GM23338 (cell line): ENCODE measurements around the gene MAP3K5. TPM values are rescaled to one million over a fixed set of nuclear protein-coding genes. Genes with fewer than 3 reads are reported as not detected.

ENCODE experiments used
- ATAC-seq: fragments of 200-7000 bp; cut with Tn5 transposase; 3 replicates; pipeline ENCODE4 v1.9.1; 2020
- DNase-seq: peaks from one replicate; pipeline ENCODE4 v3.0.0-alpha.2; 2015; ENCODE audit warnings: low spot score
- H2AFZ ChIP-seq: fragments of 200-600 bp; sonication (generic); 2 replicates; pipeline ENCODE4 v1.8.0; 2016; ENCODE audit warnings: antibody characterized with exemption, mild to moderate bottlenecking, moderate library complexity
- H3F3A ChIP-seq: fragments of 200-600 bp; sonication (generic); replicated peaks from 2 replicates; pipeline ENCODE4 v1.8.0; 2017; ENCODE audit warnings: antibody characterized with exemption, mixed run types, low read depth
- H3K27ac ChIP-seq: fragments of 200-600 bp; sonication (generic); 2 replicates; pipeline ENCODE4 v1.6.1; 2016; ENCODE audit warnings: low read depth
- H3K27me3 ChIP-seq: fragments of 200-600 bp; sonication (generic); 2 replicates; pipeline ENCODE4 v1.8.0; 2016; ENCODE audit warnings: mild to moderate bottlenecking, mixed run types, moderate library complexity; ENCODE audit not compliant: insufficient read depth
- H3K36me3 ChIP-seq: fragments of 200-600 bp; sonication (generic); 2 replicates; pipeline ENCODE4 v1.8.0; 2016; ENCODE audit warnings: mild to moderate bottlenecking; ENCODE audit not compliant: insufficient read depth
- H3K4me1 ChIP-seq: fragments of 200-600 bp; sonication (generic); 2 replicates; pipeline ENCODE4 v1.8.0; 2016; ENCODE audit warnings: mild to moderate bottlenecking, moderate library complexity; ENCODE audit not compliant: insufficient read depth
- H3K4me2 ChIP-seq: fragments of 200-600 bp; sonication (generic); 2 replicates; pipeline ENCODE4 v1.7.1; 2017; ENCODE audit warnings: mixed run types
- H3K4me3 ChIP-seq: fragments of 200-600 bp; sonication (generic); 2 replicates; pipeline ENCODE4 v1.6.1; 2016; ENCODE audit warnings: mixed run types
- H3K79me2 ChIP-seq: fragments of 200-600 bp; sonication (generic); replicated peaks from 2 replicates; pipeline ENCODE4 v1.8.0; 2017; ENCODE audit warnings: mild to moderate bottlenecking; ENCODE audit not compliant: insufficient read depth
- H3K9me2 ChIP-seq: fragments of 200-600 bp; sonication (generic); 2 replicates; pipeline ENCODE4 v1.8.0; 2017; ENCODE audit not compliant: insufficient read depth
- H4K20me1 ChIP-seq: fragments of 200-600 bp; sonication (generic); replicated peaks from 2 replicates; pipeline ENCODE4 v1.8.0; 2017; ENCODE audit warnings: mild to moderate bottlenecking; ENCODE audit not compliant: insufficient read depth
- H3K27ac Mint-ChIP-seq: 2 replicates; pipeline ENCODE4 v1.8.0; 2020; ENCODE audit warnings: inconsistent platforms, mild to moderate bottlenecking, moderate library complexity, mixed read lengths
- H3K27me3 Mint-ChIP-seq: 3 replicates; pipeline ENCODE4 v1.8.0; 2022; ENCODE audit warnings: low read depth, mild to moderate bottlenecking, moderate library complexity, mixed read lengths, inconsistent platforms; ENCODE audit not compliant: insufficient read depth, poor library complexity
- H3K36me3 Mint-ChIP-seq: 3 replicates; pipeline ENCODE4 v1.8.0; 2021; ENCODE audit warnings: low read depth, mild to moderate bottlenecking, inconsistent platforms, moderate library complexity, mixed read lengths
- H3K4me1 Mint-ChIP-seq: 3 replicates; pipeline ENCODE4 v1.8.0; 2020; ENCODE audit warnings: mild to moderate bottlenecking, inconsistent platforms, mixed read lengths
- H3K4me3 Mint-ChIP-seq: 3 replicates; pipeline ENCODE4 v1.8.0; 2021; ENCODE audit warnings: moderate library complexity, mild to moderate bottlenecking, inconsistent platforms, mixed read lengths
- H3K9me3 Mint-ChIP-seq: 3 replicates; pipeline ENCODE4 v1.8.0; 2020; ENCODE audit warnings: moderate library complexity, mild to moderate bottlenecking, inconsistent platforms, mixed read lengths
- CREB1 ChIP-seq: fragments of 250-450 bp; sonication (Bioruptor Pico); IDR thresholded peaks from 2 replicates; pipeline ENCODE4 v1.5.0; 2020; ENCODE audit warnings: low read depth, mild to moderate bottlenecking, moderate library complexity
- CTCF ChIP-seq, 2 experiments: fragments of 200-600 bp in 1 of 2; sonication (generic) in 1 of 2; conservative IDR thresholded peaks; 2 replicates each; pipeline versions ENCODE4 v1.5.1 to v1.6.1; 2016 to 2017; ENCODE audit warnings: antibody characterized with exemption in 2 of 2, low read depth in 2 of 2, mild to moderate bottlenecking in 2 of 2, moderate library complexity in 1 of 2
- ETS1 ChIP-seq: IDR thresholded peaks from 2 replicates; pipeline ENCODE4 v1.6.1; 2016; ENCODE audit warnings: antibody characterized with exemption
- EZH2 ChIP-seq: fragments of 200-600 bp; sonication (generic); IDR thresholded peaks from one replicate; pipeline ENCODE4 v1.8.0; 2017; ENCODE audit warnings: antibody characterized with exemption, mild to moderate bottlenecking, low read depth; ENCODE audit not compliant: unreplicated experiment
- EZH2phosphoT487 ChIP-seq: fragments of 200-600 bp; sonication (generic); IDR thresholded peaks from one replicate; pipeline ENCODE4 v1.8.1; 2018; ENCODE audit warnings: antibody characterized with exemption; ENCODE audit not compliant: unreplicated experiment
- JUNB ChIP-seq: IDR thresholded peaks from one replicate; pipeline ENCODE4 v1.6.1; 2016; ENCODE audit warnings: antibody characterized with exemption; ENCODE audit not compliant: unreplicated experiment
- NANOG ChIP-seq: IDR thresholded peaks from 2 replicates; pipeline ENCODE4 v1.6.1; 2016; ENCODE audit warnings: antibody characterized with exemption, borderline replicate concordance
- POLR2AphosphoS5 ChIP-seq: IDR thresholded peaks from 2 replicates; pipeline ENCODE4 v1.6.1; 2016; ENCODE audit warnings: antibody characterized with exemption, low read depth
- REST ChIP-seq: IDR thresholded peaks from one replicate; pipeline ENCODE4 v1.6.1; 2018; ENCODE audit warnings: antibody characterized with exemption; ENCODE audit not compliant: unreplicated experiment
- STAT1 ChIP-seq: IDR thresholded peaks from one replicate; pipeline ENCODE4 v1.6.1; 2016; ENCODE audit warnings: antibody characterized with exemption; ENCODE audit not compliant: unreplicated experiment
- ZNF114 ChIP-seq: fragments of 250-450 bp; sonication (Bioruptor Pico); IDR thresholded peaks from 2 replicates; pipeline ENCODE4 v1.5.0; 2020; ENCODE audit warnings: mild to moderate bottlenecking, moderate library complexity
- ZNF331 ChIP-seq: fragments of 250-450 bp; sonication (Bioruptor Pico); IDR thresholded peaks from 2 replicates; pipeline ENCODE4 v1.5.0; 2020; ENCODE audit warnings: low read depth, mild to moderate bottlenecking, moderate library complexity
- ZNF462 ChIP-seq: fragments of 250-450 bp; sonication (Bioruptor Pico); IDR thresholded peaks from 2 replicates; pipeline ENCODE4 v1.5.0; 2020; ENCODE audit warnings: mild to moderate bottlenecking, moderate library complexity
- polyA plus RNA-seq: library from polyadenylated mRNA; unstranded; fragments of >200 nt; fragmentation: Nextera tagmentation; extraction: Ambion mirVana; gene quantifications from 2 replicates; pipeline ENCODE4 v1.2.1, GENCODE V29; 2016
- total RNA-seq: library from RNA; depleted of rRNA; stranded (reverse); fragments of >200 nt; shearing (Covaris generic); gene quantifications from 2 replicates; pipeline ENCODE4 v1.2.3, GENCODE V29; 2014

Gene MAP3K5
- total and polyA plus RNA-seq, 2 experiments from 2014 or later: 0.76 to 2.8 TPM

GRCh38 chr6:136783495-136784270, 8.6 kb downstream of the MAP3K5 start:
- TF ChIP-seq ZNF462 (CRISPR knock-in tag) (no peak), POLR2AphosphoS5 (no peak), JUNB (no peak), NANOG (no peak), EZH2 (no peak), REST (no peak), ZNF114 (CRISPR knock-in tag) (no peak), STAT1 (no peak), ETS1 (no peak), ZNF331 (CRISPR knock-in tag) (no peak), EZH2phosphoT487 (no peak), CTCF (conservative IDR thresholded peaks at IDR 0.05; ENCODE audit: low read depth in 2 of 2) (no peak), CREB1 (no peak)
- Mint-ChIP-seq H3K4me1 (peaks cover 6% of the 10 kb centered on the region; the same call in 1 of the 3 replicates), H3K27me3 (no peaks in the 10 kb centered on the region), H3K9me3 (no peaks in the 10 kb centered on the region), H3K4me3 (no peak overlapping the region), H3K36me3 (no peaks in the 10 kb centered on the region), H3K27ac (no peak overlapping the region)
- ATAC-seq (no peak), DNase-seq (no peak)
- no peak overlapping the region for H3K4me2 ChIP-seq
- no peaks in the 10 kb centered on the region for H4K20me1 ChIP-seq
- H3K4me3 ChIP-seq: no peak overlapping the region
- H2AFZ ChIP-seq: no peak overlapping the region
- H3K36me3 ChIP-seq: no peaks in the 10 kb centered on the region
- H3K9me2 ChIP-seq: no peaks in the 10 kb centered on the region
- no peaks in the 10 kb centered on the region for H3K4me1 ChIP-seq
- H3K79me2 ChIP-seq: no peaks in the 10 kb centered on the region
- H3F3A ChIP-seq: no peaks in the 10 kb centered on the region
- H3K27ac ChIP-seq: no peak overlapping the region
- H3K27me3 ChIP-seq: no peaks in the 10 kb centered on the region
